ENCODE results near the gene ARL3.

The ARL3 gene

DNA sequence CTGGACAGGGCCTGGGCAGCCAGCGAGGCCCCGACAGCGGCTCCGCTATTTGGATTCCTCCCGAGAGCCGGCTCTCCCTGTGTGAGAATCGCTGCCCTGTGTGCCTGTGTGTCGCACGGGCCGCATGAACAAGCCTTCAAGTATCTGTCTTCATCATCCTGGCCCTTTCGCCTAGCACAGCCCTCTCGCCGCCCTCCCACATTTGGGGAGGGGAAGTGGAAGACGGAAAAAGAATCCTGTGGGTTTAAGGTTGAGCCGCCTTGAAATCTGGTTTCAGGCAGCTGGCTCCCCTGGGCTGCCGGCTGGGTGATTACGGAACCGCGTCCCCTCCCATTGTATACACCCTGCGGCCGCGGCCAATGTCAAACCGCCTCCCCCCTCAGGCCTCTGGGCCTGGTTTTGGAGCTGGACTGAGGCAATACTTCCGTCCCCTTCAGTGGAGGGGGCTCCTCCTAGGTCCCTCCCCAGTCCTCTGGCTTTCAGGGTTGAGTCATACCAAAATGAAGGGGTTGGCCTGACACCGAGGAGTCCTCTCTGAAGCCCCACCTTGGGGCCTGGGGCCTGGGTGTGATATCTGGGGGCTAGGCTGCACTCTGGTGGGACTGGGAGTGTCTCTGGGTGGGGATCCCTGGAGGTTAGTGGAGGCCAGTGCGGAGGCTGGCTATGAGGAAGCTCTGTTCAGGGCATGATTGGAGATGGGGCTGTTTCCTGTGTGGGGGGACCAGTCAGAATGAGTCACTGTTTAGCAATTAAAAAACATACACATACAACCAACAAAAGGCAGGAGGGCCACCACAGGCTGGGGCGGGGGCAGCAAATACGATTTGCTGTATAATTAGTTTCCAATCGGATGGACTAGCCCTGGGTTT is 68.2 kb downstream of the ARL3 start:
- TF ChIP-seq, protein P1, sequence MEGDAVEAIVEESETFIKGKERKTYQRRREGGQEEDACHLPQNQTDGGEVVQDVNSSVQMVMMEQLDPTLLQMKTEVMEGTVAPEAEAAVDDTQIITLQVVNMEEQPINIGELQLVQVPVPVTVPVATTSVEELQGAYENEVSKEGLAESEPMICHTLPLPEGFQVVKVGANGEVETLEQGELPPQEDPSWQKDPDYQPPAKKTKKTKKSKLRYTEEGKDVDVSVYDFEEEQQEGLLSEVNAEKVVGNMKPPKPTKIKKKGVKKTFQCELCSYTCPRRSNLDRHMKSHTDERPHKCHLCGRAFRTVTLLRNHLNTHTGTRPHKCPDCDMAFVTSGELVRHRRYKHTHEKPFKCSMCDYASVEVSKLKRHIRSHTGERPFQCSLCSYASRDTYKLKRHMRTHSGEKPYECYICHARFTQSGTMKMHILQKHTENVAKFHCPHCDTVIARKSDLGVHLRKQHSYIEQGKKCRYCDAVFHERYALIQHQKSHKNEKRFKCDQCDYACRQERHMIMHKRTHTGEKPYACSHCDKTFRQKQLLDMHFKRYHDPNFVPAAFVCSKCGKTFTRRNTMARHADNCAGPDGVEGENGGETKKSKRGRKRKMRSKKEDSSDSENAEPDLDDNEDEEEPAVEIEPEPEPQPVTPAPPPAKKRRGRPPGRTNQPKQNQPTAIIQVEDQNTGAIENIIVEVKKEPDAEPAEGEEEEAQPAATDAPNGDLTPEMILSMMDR (IDR thresholded peaks at IDR 0.05; ENCODE audit: low read depth, low read length, missing control alignments): no peak
- in situ Hi-C loops (cut with HindIII; ENCODE audit: low pct_ligation_motif_present, low sequenced_read_pairs): no loop called here
- Histone ChIP-seq H3K27ac (peak overlapping the region; percentile 81), H3K27me3 (replicated peaks) (no peaks in the 10 kb centered on the region), H3K4me3 (ENCODE audit: low read depth, low read length) (peak overlapping the region; percentile 85), H3K36me3 (replicated peaks) (peaks cover 6% of the 10 kb centered on the region)
- DNase-seq: peak; percentile 87

DNA sequence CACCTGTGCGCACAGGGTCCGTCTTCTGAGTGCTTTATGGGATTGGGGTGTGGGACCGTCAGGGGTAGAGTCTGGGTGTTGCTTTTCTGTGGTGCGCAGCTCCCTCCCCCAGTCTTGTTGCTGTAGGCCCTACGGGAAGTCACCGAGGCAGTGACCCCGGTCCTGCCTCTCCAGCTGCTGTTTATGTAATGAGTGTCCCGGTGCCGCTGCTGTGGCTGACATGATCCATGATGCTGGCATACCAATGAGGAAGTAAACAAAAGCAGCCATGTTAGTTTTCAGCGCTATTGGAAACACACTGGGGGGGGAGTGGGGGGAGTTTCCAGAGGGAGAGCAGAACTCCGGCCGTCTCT is 68.8 kb downstream of the ARL3 start:
- in situ Hi-C loops (cut with HindIII; ENCODE audit: low pct_ligation_motif_present, low sequenced_read_pairs): no loop called here

GRCh38 chr10:102644646-102645387 is 69.4 kb downstream of the ARL3 start:
- H3K27me3 ChIP-seq (replicated peaks): no peaks in the 10 kb centered on the region
- H3K36me3 ChIP-seq (replicated peaks): peaks cover 6% of the 10 kb centered on the region
- in situ Hi-C loops (cut with HindIII; ENCODE audit: low pct_ligation_motif_present, low sequenced_read_pairs): no loop called here
- peak overlapping the region; percentile 81 for H3K27ac ChIP-seq
- DNase-seq: peak; percentile 43
- TF ChIP-seq, protein P1 (IDR thresholded peaks at IDR 0.05; ENCODE audit: low read depth, low read length, missing control alignments): peak; percentile 67
- peak overlapping the region; percentile 85 for H3K4me3 ChIP-seq (ENCODE audit: low read depth, low read length)

More for the DNA sequence above, 68.8 kb downstream of the ARL3 start:
- peak; percentile 53 for DNase-seq
- Histone ChIP-seq H3K27me3 (replicated peaks) (no peaks in the 10 kb centered on the region), H3K4me3 (ENCODE audit: low read depth, low read length) (peak overlapping the region; percentile 85), H3K36me3 (replicated peaks) (peaks cover 6% of the 10 kb centered on the region), H3K27ac (peak overlapping the region; percentile 81)
- TF ChIP-seq, protein P1 (IDR thresholded peaks at IDR 0.05; ENCODE audit: low read depth, low read length, missing control alignments): no peak

- Histone ChIP-seq H3K4me3 (ENCODE audit: low read depth, low read length) (peak within 1 kb of the TSS; percentile 85), H3K27ac (peak within 1 kb of the TSS; percentile 81), H3K27me3 (replicated peaks) (no peaks in the 10 kb centered on the region), H3K36me3 (replicated peaks) (peaks cover 6% of the 10 kb centered on the region)
- in situ Hi-C loops (cut with HindIII; ENCODE audit: low pct_ligation_motif_present, low sequenced_read_pairs): no loop called here
- no peak for DNase-seq
- TF ChIP-seq, protein P1 (IDR thresholded peaks at IDR 0.05; ENCODE audit: low read depth, low read length, missing control alignments): no peak
Observed at GRCh38 chr10:102644066-102644645, 70.0 kb downstream of the ARL3 start, which contains the start of gene TRIM8. Gene TRIM8, plus strand, starts transcription at chr10:102644479. Its CDS starts 139 bp downstream, at chr10:102644618.

DNA sequence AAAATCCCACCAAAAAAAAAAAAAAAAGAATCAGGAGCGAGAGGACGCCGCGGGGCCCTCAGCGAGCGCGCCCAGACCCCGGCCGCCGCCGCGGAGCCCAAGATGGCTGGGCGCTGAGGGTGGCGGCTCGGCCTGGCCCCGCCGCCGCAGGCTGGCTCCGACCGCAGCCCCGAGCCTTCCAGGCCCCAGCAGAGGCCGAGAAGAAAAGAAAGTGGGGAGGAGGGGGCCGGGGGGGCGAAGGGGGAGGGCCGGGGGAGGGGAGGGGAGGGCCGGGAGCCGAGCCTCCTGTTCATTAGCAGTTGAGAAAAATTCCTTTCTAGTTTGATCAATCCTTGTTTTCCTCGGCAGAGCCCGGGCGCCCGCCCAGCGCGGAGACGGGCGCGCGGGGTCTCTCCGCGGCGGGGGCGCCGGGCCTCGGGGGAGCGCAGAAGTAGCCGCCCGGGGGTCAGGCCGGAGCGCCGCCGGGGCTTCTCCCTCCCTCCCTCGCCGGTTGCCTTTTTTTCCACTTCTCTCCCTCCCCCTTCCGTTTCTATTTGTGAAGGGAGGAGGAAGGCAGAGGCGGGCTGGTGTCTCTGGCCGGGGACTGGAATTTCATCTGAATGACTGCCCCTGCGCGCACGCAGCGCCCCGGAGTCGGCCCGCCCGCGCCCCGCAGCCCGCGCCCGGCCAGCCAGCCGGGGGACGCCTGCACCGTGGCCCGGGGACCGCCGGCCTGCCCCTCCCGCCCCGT is 70.7 kb downstream of the ARL3 start:
- peak; percentile 70 for DNase-seq
- in situ Hi-C loops (cut with HindIII; ENCODE audit: low pct_ligation_motif_present, low sequenced_read_pairs): no loop called here
- H3K4me3 ChIP-seq (ENCODE audit: low read depth, low read length): peak overlapping the region; percentile 85
- H3K36me3 ChIP-seq (replicated peaks): peaks cover 6% of the 10 kb centered on the region
- H3K27ac ChIP-seq: peak overlapping the region; percentile 81
- TF ChIP-seq, protein P1 (IDR thresholded peaks at IDR 0.05; ENCODE audit: low read depth, low read length, missing control alignments): no peak
- no peaks in the 10 kb centered on the region for H3K27me3 ChIP-seq (replicated peaks)
